B cell (primary cell): ENCODE data around the gene RPL37. TPM values are rescaled to one million over a fixed set of nuclear protein-coding genes. Genes with fewer than 3 reads are reported as not detected.
A peak's percentile ranks its signal among the peaks of the same experiment; 100 is the strongest.
"Not testable (repeated sequence)": the region's sequence is repeated elsewhere in the genome, so short reads cannot be mapped to it uniquely, and the experiment has no call there.

ENCODE experiments used
- ATAC-seq: fragments of 200-7000 bp; cut with Tn5 transposase; one replicate; pipeline ENCODE4 v1.10.0; 2021; ENCODE audit warnings: low read depth, mild to moderate bottlenecking, moderate number of reproducible peaks, moderate library complexity
- CTCF ChIA-PET: fragments of 350-600 bp; sonication (Branson Sonifier 250); formaldehyde crosslinking; loops from one replicate; lab custom pipeline; 2021; ENCODE audit warnings: antibody characterized with exemption, inconsistent platforms; lab: Charles Lee
- POLR2A ChIA-PET: fragments of 350-600 bp; sonication (Branson Sonifier 250); formaldehyde crosslinking; loops from one replicate; lab custom pipeline; 2021; ENCODE audit warnings: antibody characterized with exemption; lab: Charles Lee
- DNase-seq: peaks from one replicate; pipeline ENCODE4 v3.0.0; 2013
- H2AFZ ChIP-seq: 2 replicates; pipeline ENCODE4 v1.6.1; 2012; ENCODE audit warnings: mild to moderate bottlenecking, low read depth, low read length; ENCODE audit not compliant: insufficient read depth, poor library complexity, severe bottlenecking
- H3K27ac ChIP-seq, 2 donors: 1 replicate in 1 of 2; 2 replicates in 1 of 2; pipeline ENCODE4 v1.5.1; 2012 to 2013; ENCODE audit warnings: low read length in 2 of 2, mild to moderate bottlenecking in 2 of 2, moderate library complexity in 1 of 2
- H3K27me3 ChIP-seq, 4 experiments: fragments of 200-600 bp in 1 of 4; sonication (generic) in 1 of 4; replicated peaks in 1 of 4; 1 replicate in 2 of 4; 2 replicates in 2 of 4; pipeline versions ENCODE4 v1.6.1 to v1.7.0; 2013 to 2016; ENCODE audit warnings: low read length in 3 of 4, mild to moderate bottlenecking in 2 of 4, mixed read lengths in 1 of 4, moderate library complexity in 1 of 4; ENCODE audit not compliant: insufficient read depth in 4 of 4, control insufficient read depth in 3 of 4; ENCODE audit errors: control extremely low read depth in 1 of 4
- H3K36me3 ChIP-seq, 2 experiments: replicated peaks in 1 of 2; 1 replicate in 1 of 2; 2 replicates in 1 of 2; pipeline versions ENCODE4 v1.6.1 to v1.7.1; 2013; ENCODE audit warnings: low read length in 1 of 2; ENCODE audit not compliant: insufficient read depth in 2 of 2, control insufficient read depth in 1 of 2; ENCODE audit errors: control extremely low read depth in 1 of 2, extremely low read depth in 1 of 2
- H3K4me1 ChIP-seq, 2 donors: fragments of 200-600 bp in 1 of 2; sonication (generic) in 1 of 2; 1 replicate in 1 of 2; 2 replicates in 1 of 2; pipeline versions ENCODE4 v1.5.1 to v1.6.1; 2013 to 2017; ENCODE audit warnings: low read length in 2 of 2; ENCODE audit not compliant: control insufficient read depth in 2 of 2, insufficient read depth in 2 of 2
- H3K4me2 ChIP-seq: replicated peaks from 2 replicates; pipeline ENCODE3; 2012; ENCODE audit warnings: mild to moderate bottlenecking, low read depth, low read length; ENCODE audit not compliant: poor library complexity, severe bottlenecking
- H3K4me3 ChIP-seq, 5 experiments: fragments of 200-600 bp in 1 of 5; sonication (generic) in 1 of 5; 1 replicate in 3 of 5; 2 replicates in 2 of 5; pipeline versions ENCODE4 v1.5.1 to v1.7.0; 2011 to 2016; ENCODE audit warnings: low read length in 4 of 5, mild to moderate bottlenecking in 4 of 5, low read depth in 2 of 5, control low read depth in 1 of 5, moderate library complexity in 1 of 5; ENCODE audit not compliant: insufficient read depth in 1 of 5; ENCODE audit errors: control extremely low read depth in 1 of 5, extremely low read depth in 1 of 5
- H3K79me2 ChIP-seq: fragments of 200-600 bp; sonication (generic); one replicate; pipeline ENCODE4 v1.6.0; 2016; ENCODE audit warnings: low read length; ENCODE audit not compliant: control insufficient read depth, insufficient read depth
- H3K9ac ChIP-seq: fragments of 200-600 bp; sonication (generic); 2 replicates; pipeline ENCODE4 v1.6.1; 2017; ENCODE audit warnings: mild to moderate bottlenecking, low read length, moderate library complexity
- H3K9me3 ChIP-seq, 3 donors: one replicate each; pipeline versions ENCODE4 v1.6.1 to v1.7.1; 2013; ENCODE audit warnings: low read length in 2 of 3; ENCODE audit not compliant: control insufficient read depth in 2 of 3, insufficient read depth in 1 of 3; ENCODE audit errors: control extremely low read depth in 1 of 3
- H4K20me1 ChIP-seq: 2 replicates; pipeline ENCODE4 v1.6.0; 2012; ENCODE audit warnings: mild to moderate bottlenecking, low read length; ENCODE audit not compliant: insufficient read depth, control insufficient read depth, poor library complexity, severe bottlenecking
- H3K27ac Mint-ChIP-seq: one replicate; pipeline ENCODE4 v1.8.0; 2021; ENCODE audit warnings: mixed read lengths
- H3K27me3 Mint-ChIP-seq: one replicate; pipeline ENCODE4 v1.8.0; 2021; ENCODE audit warnings: mixed read lengths
- H3K4me1 Mint-ChIP-seq: one replicate; pipeline ENCODE4 v1.8.0; 2021; ENCODE audit warnings: mixed read lengths
- H3K4me3 Mint-ChIP-seq: one replicate; pipeline ENCODE4 v1.8.0; 2021; ENCODE audit warnings: mixed read lengths
- H3K9me3 Mint-ChIP-seq: one replicate; pipeline ENCODE4 v1.8.0; 2022; ENCODE audit warnings: mixed read lengths; ENCODE audit not compliant: insufficient read depth
- EZH2 ChIP-seq: IDR thresholded peaks from 2 replicates; pipeline ENCODE4 v1.6.1; 2012; ENCODE audit warnings: borderline replicate concordance, low read depth, mild to moderate bottlenecking, moderate library complexity, low read length; ENCODE audit not compliant: insufficient read depth, poor library complexity, severe bottlenecking
- WGBS: methylation state at CpG from one replicate; pipeline ENCODE4 v1.1.5; 2013; ENCODE audit warnings: missing lambda C conversion rate; ENCODE audit not compliant: insufficient coverage; 5-methylcytosine and 5-hydroxymethylcytosine counted together
- intact Hi-C: fragments of 100-400 bp; cut with micrococcal nuclease; formaldehyde crosslinking; loops from one replicate; pipeline ENCODE4 v1.10.0; 2022
- polyA plus RNA-seq: library from polyadenylated mRNA; depleted of rRNA; stranded (reverse); fragments of >200 nt; gene quantifications from 2 replicates; pipeline ENCODE4 v1.2.3, GENCODE V29; 2012
- total RNA-seq, 2 donors: library from RNA; stranded (reverse); fragments of 120-200 nt in 1 of 2; gene quantifications; 1 replicate in 1 of 2; 2 replicates in 1 of 2; pipeline versions ENCODE4 v1.2.3 to v1.2.4, GENCODE V29; 2013 to 2022
- TF ChIP-seq, protein P1 (sequence below): fragments of 200-600 bp; IDR thresholded peaks from one replicate; pipeline ENCODE4 v1.8.0; 2022; ENCODE audit warnings: antibody characterized with exemption, mild to moderate bottlenecking

Gene RPL37
- total and polyA plus RNA-seq, 2 donors (not counting 1 experiment from before 2014, with no cell fraction given) = 173 to 2,240 TPM

DNA sequence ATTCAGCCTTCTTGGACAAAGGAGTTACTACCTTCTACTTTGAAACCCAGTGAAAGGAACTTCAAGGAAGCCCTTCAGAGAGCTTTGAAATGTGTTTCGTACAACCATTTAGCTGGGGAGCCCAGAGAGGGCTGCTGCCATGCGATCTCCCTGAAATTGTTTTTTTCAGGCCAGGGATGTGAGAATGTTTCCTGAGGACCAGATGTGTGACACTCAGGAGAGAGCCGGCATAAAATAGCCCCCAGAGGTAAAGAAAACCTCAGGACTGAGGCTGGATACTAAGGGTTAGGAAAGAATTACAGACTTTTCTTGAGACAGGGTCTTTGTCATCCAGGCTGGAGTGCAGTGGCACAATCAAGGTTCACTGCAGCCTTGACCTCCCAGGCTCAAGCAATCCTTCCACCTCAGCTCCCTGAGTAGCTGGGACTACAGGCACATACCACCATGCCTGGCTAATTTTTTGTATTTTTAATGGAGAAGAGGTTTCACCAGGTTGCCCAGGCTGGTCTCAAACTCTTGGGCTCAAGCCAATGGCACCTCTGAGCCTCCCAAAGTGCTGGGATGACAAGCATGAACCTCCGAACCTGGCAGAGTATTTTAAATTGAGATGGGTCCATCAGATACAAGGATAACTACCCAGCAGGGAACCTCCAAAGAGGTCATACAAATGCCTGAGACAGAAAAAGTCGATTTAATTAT, 8.4 kb downstream of the RPL37 start:
- H3K9ac ChIP-seq = no peak overlapping the region
- no peaks in the 10 kb centered on the region for H3K27me3 ChIP-seq
- ChIA-PET POLR2A (no interaction called here), CTCF (no interaction called here)
- no peak overlapping the region for H3K27ac Mint-ChIP-seq
- intact Hi-C loops = no loop called here
- no peaks in the 10 kb centered on the region for H3K4me1 ChIP-seq
- no peaks in the 10 kb centered on the region for H3K79me2 ChIP-seq
- H4K20me1 ChIP-seq = peaks cover 29% of the 10 kb centered on the region
- H3K4me1 Mint-ChIP-seq = peaks cover 4% of the 10 kb centered on the region
- TF ChIP-seq EZH2 = no peak
- TF ChIP-seq, protein P1, sequence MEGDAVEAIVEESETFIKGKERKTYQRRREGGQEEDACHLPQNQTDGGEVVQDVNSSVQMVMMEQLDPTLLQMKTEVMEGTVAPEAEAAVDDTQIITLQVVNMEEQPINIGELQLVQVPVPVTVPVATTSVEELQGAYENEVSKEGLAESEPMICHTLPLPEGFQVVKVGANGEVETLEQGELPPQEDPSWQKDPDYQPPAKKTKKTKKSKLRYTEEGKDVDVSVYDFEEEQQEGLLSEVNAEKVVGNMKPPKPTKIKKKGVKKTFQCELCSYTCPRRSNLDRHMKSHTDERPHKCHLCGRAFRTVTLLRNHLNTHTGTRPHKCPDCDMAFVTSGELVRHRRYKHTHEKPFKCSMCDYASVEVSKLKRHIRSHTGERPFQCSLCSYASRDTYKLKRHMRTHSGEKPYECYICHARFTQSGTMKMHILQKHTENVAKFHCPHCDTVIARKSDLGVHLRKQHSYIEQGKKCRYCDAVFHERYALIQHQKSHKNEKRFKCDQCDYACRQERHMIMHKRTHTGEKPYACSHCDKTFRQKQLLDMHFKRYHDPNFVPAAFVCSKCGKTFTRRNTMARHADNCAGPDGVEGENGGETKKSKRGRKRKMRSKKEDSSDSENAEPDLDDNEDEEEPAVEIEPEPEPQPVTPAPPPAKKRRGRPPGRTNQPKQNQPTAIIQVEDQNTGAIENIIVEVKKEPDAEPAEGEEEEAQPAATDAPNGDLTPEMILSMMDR = no peak
- H3K27ac ChIP-seq = no peak overlapping the region
- peaks cover 22 to 47% of the 10 kb centered on the region in 2 experiments for H3K36me3 ChIP-seq
- no peak overlapping the region for H3K4me3 ChIP-seq
- H3K4me3 Mint-ChIP-seq = no peak overlapping the region
- no peaks in the 10 kb centered on the region for H3K9me3 ChIP-seq
- no peak overlapping the region for H3K4me2 ChIP-seq
- H2AFZ ChIP-seq = no peak overlapping the region
- DNase-seq (no peak), ATAC-seq (no peak)
- WGBS = 94% methylated on average over 4 of the region's 5 CpGs
- no peaks in the 10 kb centered on the region for H3K27me3 Mint-ChIP-seq
- no peaks in the 10 kb centered on the region for H3K9me3 Mint-ChIP-seq

DNA sequence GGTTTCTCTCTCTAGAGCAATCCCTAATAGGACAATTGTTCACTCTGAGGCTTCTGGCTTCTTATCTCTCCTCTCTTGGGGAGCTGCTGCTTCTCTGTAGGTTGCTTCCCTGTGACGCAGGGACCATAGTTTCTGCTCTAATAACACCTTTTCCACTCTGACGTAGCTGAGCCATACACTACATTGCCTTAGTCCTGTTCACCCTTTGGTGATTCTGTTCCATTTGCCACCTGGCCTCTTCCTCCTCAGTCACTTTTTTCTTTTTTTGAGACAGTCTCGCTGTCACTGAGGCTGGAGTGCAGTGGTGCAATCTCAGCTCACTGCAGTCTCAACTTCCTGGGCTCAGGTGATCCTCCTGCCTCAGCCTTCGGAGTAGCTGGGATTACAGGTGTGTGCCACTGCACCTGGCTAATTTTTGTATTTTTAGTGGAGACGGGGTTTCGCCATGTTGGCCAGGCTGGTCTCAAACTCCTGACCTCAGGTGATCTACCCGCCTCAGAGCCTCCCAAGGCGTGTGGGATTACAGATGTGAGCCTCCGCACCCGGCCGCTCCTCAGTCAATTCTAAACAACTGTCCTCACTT, 9.5 kb downstream of the RPL37 start:
- H3K4me1 ChIP-seq, H3K27me3 ChIP-seq, H3K9me3 ChIP-seq, H3K9ac ChIP-seq, H3K4me3 ChIP-seq, H3K9me3 Mint-ChIP-seq, CTCF ChIA-PET, DNase-seq, H3K4me3 Mint-ChIP-seq, H2AFZ ChIP-seq, H3K79me2 ChIP-seq, POLR2A ChIA-PET, intact Hi-C loops, H3K27me3 Mint-ChIP-seq, ATAC-seq, H3K4me1 Mint-ChIP-seq, H3K27ac ChIP-seq, H3K4me2 ChIP-seq: not testable (repeated sequence)
- Histone ChIP-seq H4K20me1 (peaks cover 25% of the 10 kb centered on the region), H3K36me3 (peaks cover 15 to 36% of the 10 kb centered on the region in 2 experiments)
- peak overlapping the region; percentile 2 for H3K27ac Mint-ChIP-seq
- WGBS = 93% methylated on average over 6 of the region's 11 CpGs
